GM23338 (cell line): Measurements from ENCODE around the gene PKD2L1. TPM values are rescaled to one million over a fixed set of nuclear protein-coding genes. Genes with fewer than 3 reads are reported as not detected.

Source experiments
- ATAC-seq: fragments of 200-7000 bp; cut with Tn5 transposase; 3 replicates; pipeline ENCODE4 v1.9.1; 2020
- DNase-seq: peaks from one replicate; pipeline ENCODE4 v3.0.0-alpha.2; 2015; ENCODE audit warnings: low spot score
- H2AFZ ChIP-seq: fragments of 200-600 bp; sonication (generic); 2 replicates; pipeline ENCODE4 v1.8.0; 2016; ENCODE audit warnings: antibody characterized with exemption, mild to moderate bottlenecking, moderate library complexity
- H3F3A ChIP-seq: fragments of 200-600 bp; sonication (generic); replicated peaks from 2 replicates; pipeline ENCODE4 v1.8.0; 2017; ENCODE audit warnings: antibody characterized with exemption, mixed run types, low read depth
- H3K27ac ChIP-seq: fragments of 200-600 bp; sonication (generic); 2 replicates; pipeline ENCODE4 v1.6.1; 2016; ENCODE audit warnings: low read depth
- H3K27me3 ChIP-seq: fragments of 200-600 bp; sonication (generic); 2 replicates; pipeline ENCODE4 v1.8.0; 2016; ENCODE audit warnings: mild to moderate bottlenecking, mixed run types, moderate library complexity; ENCODE audit not compliant: insufficient read depth
- H3K36me3 ChIP-seq: fragments of 200-600 bp; sonication (generic); 2 replicates; pipeline ENCODE4 v1.8.0; 2016; ENCODE audit warnings: mild to moderate bottlenecking; ENCODE audit not compliant: insufficient read depth
- H3K4me1 ChIP-seq: fragments of 200-600 bp; sonication (generic); 2 replicates; pipeline ENCODE4 v1.8.0; 2016; ENCODE audit warnings: mild to moderate bottlenecking, moderate library complexity; ENCODE audit not compliant: insufficient read depth
- H3K4me2 ChIP-seq: fragments of 200-600 bp; sonication (generic); 2 replicates; pipeline ENCODE4 v1.7.1; 2017; ENCODE audit warnings: mixed run types
- H3K4me3 ChIP-seq: fragments of 200-600 bp; sonication (generic); 2 replicates; pipeline ENCODE4 v1.6.1; 2016; ENCODE audit warnings: mixed run types
- H3K79me2 ChIP-seq: fragments of 200-600 bp; sonication (generic); replicated peaks from 2 replicates; pipeline ENCODE4 v1.8.0; 2017; ENCODE audit warnings: mild to moderate bottlenecking; ENCODE audit not compliant: insufficient read depth
- H3K9me2 ChIP-seq: fragments of 200-600 bp; sonication (generic); 2 replicates; pipeline ENCODE4 v1.8.0; 2017; ENCODE audit not compliant: insufficient read depth
- H4K20me1 ChIP-seq: fragments of 200-600 bp; sonication (generic); replicated peaks from 2 replicates; pipeline ENCODE4 v1.8.0; 2017; ENCODE audit warnings: mild to moderate bottlenecking; ENCODE audit not compliant: insufficient read depth
- H3K27ac Mint-ChIP-seq: 2 replicates; pipeline ENCODE4 v1.8.0; 2020; ENCODE audit warnings: inconsistent platforms, mild to moderate bottlenecking, moderate library complexity, mixed read lengths
- H3K27me3 Mint-ChIP-seq: 3 replicates; pipeline ENCODE4 v1.8.0; 2022; ENCODE audit warnings: low read depth, mild to moderate bottlenecking, moderate library complexity, mixed read lengths, inconsistent platforms; ENCODE audit not compliant: insufficient read depth, poor library complexity
- H3K36me3 Mint-ChIP-seq: 3 replicates; pipeline ENCODE4 v1.8.0; 2021; ENCODE audit warnings: low read depth, mild to moderate bottlenecking, inconsistent platforms, moderate library complexity, mixed read lengths
- H3K4me1 Mint-ChIP-seq: 3 replicates; pipeline ENCODE4 v1.8.0; 2020; ENCODE audit warnings: mild to moderate bottlenecking, inconsistent platforms, mixed read lengths
- H3K4me3 Mint-ChIP-seq: 3 replicates; pipeline ENCODE4 v1.8.0; 2021; ENCODE audit warnings: moderate library complexity, mild to moderate bottlenecking, inconsistent platforms, mixed read lengths
- H3K9me3 Mint-ChIP-seq: 3 replicates; pipeline ENCODE4 v1.8.0; 2020; ENCODE audit warnings: moderate library complexity, mild to moderate bottlenecking, inconsistent platforms, mixed read lengths
- CREB1 ChIP-seq: fragments of 250-450 bp; sonication (Bioruptor Pico); IDR thresholded peaks from 2 replicates; pipeline ENCODE4 v1.5.0; 2020; ENCODE audit warnings: low read depth, mild to moderate bottlenecking, moderate library complexity
- CTCF ChIP-seq, 2 experiments: fragments of 200-600 bp in 1 of 2; sonication (generic) in 1 of 2; conservative IDR thresholded peaks; 2 replicates each; pipeline versions ENCODE4 v1.5.1 to v1.6.1; 2016 to 2017; ENCODE audit warnings: antibody characterized with exemption in 2 of 2, low read depth in 2 of 2, mild to moderate bottlenecking in 2 of 2, moderate library complexity in 1 of 2
- ETS1 ChIP-seq: IDR thresholded peaks from 2 replicates; pipeline ENCODE4 v1.6.1; 2016; ENCODE audit warnings: antibody characterized with exemption
- EZH2 ChIP-seq: fragments of 200-600 bp; sonication (generic); IDR thresholded peaks from one replicate; pipeline ENCODE4 v1.8.0; 2017; ENCODE audit warnings: antibody characterized with exemption, mild to moderate bottlenecking, low read depth; ENCODE audit not compliant: unreplicated experiment
- POLR2AphosphoS5 ChIP-seq: IDR thresholded peaks from 2 replicates; pipeline ENCODE4 v1.6.1; 2016; ENCODE audit warnings: antibody characterized with exemption, low read depth
- STAT1 ChIP-seq: IDR thresholded peaks from one replicate; pipeline ENCODE4 v1.6.1; 2016; ENCODE audit warnings: antibody characterized with exemption; ENCODE audit not compliant: unreplicated experiment
- ZNF331 ChIP-seq: fragments of 250-450 bp; sonication (Bioruptor Pico); IDR thresholded peaks from 2 replicates; pipeline ENCODE4 v1.5.0; 2020; ENCODE audit warnings: low read depth, mild to moderate bottlenecking, moderate library complexity
- ZNF462 ChIP-seq: fragments of 250-450 bp; sonication (Bioruptor Pico); IDR thresholded peaks from 2 replicates; pipeline ENCODE4 v1.5.0; 2020; ENCODE audit warnings: mild to moderate bottlenecking, moderate library complexity
- polyA plus RNA-seq: library from polyadenylated mRNA; unstranded; fragments of >200 nt; fragmentation: Nextera tagmentation; extraction: Ambion mirVana; gene quantifications from 2 replicates; pipeline ENCODE4 v1.2.1, GENCODE V29; 2016
- total RNA-seq: library from RNA; depleted of rRNA; stranded (reverse); fragments of >200 nt; shearing (Covaris generic); gene quantifications from 2 replicates; pipeline ENCODE4 v1.2.3, GENCODE V29; 2014

The PKD2L1 gene
- total and polyA plus RNA-seq, 2 experiments from 2014 or later: not detected

- Histone ChIP-seq H3K9me2 (no peaks in the 10 kb centered on the region), H3K27me3 (no peaks in the 10 kb centered on the region), H2AFZ (no peak overlapping the region), H3K4me1 (no peaks in the 10 kb centered on the region), H4K20me1 (no peaks in the 10 kb centered on the region), H3K36me3 (no peaks in the 10 kb centered on the region), H3K4me3 (no peak overlapping the region), H3K4me2 (no peak overlapping the region), H3K27ac (no peak overlapping the region), H3K79me2 (no peaks in the 10 kb centered on the region), H3F3A (no peaks in the 10 kb centered on the region)
- Mint-ChIP-seq H3K9me3 (no peaks in the 10 kb centered on the region), H3K27me3 (peaks cover 4% of the 10 kb centered on the region), H3K4me1 (peaks cover 7% of the 10 kb centered on the region), H3K27ac (no peak overlapping the region), H3K36me3 (no peaks in the 10 kb centered on the region), H3K4me3 (no peak overlapping the region)
- ATAC-seq (no peak), DNase-seq (no peak)
- TF ChIP-seq ETS1 (no peak), STAT1 (no peak), CREB1 (CRISPR knock-in tag) (no peak), POLR2AphosphoS5 (no peak)
Measured at GRCh38 chr10:100318207-100318606, 11.8 kb downstream of the PKD2L1 start.

- Histone ChIP-seq H3F3A (no peaks in the 10 kb centered on the region), H3K36me3 (no peaks in the 10 kb centered on the region), H4K20me1 (no peaks in the 10 kb centered on the region), H3K9me2 (no peaks in the 10 kb centered on the region), H3K4me1 (no peaks in the 10 kb centered on the region), H2AFZ (peak overlapping the region; percentile 54; the same call in 1 of the 2 replicates), H3K4me2 (no peak overlapping the region), H3K79me2 (no peaks in the 10 kb centered on the region), H3K4me3 (no peak overlapping the region), H3K27me3 (no peaks in the 10 kb centered on the region), H3K27ac (no peak overlapping the region)
- ATAC-seq: no peak
- Mint-ChIP-seq H3K4me1 (peaks cover 7% of the 10 kb centered on the region), H3K27ac (no peak overlapping the region), H3K36me3 (no peaks in the 10 kb centered on the region), H3K4me3 (no peak overlapping the region), H3K9me3 (no peaks in the 10 kb centered on the region), H3K27me3 (peaks cover 3% of the 10 kb centered on the region)
- TF ChIP-seq ZNF462 (CRISPR knock-in tag) (no peak), EZH2 (no peak), CTCF (conservative IDR thresholded peaks at IDR 0.05; ENCODE audit: low read depth in 2 of 2) (no peak), ZNF331 (no peak), POLR2AphosphoS5 (no peak)
- no peak for DNase-seq
Measured at GRCh38 chr10:100315615-100316014, 14.4 kb downstream of the PKD2L1 start.
